Measurements from ENCODE around the gene FOXK1.

FOXK1 gene

GRCh38 chr7:4722960-4723630 lies 41.0 kb downstream of the FOXK1 start:
- DNase-seq (ENCODE audit: low spot score) = no peak

GRCh38 chr7:4724648-4725013 lies 42.5 kb downstream of the FOXK1 start:
- DNase-seq (ENCODE audit: low spot score) = no peak

- DNase-seq (ENCODE audit: low spot score) = no peak
Observed at GRCh38 chr7:4725014-4725849, 43.1 kb downstream of the FOXK1 start.

GRCh38 chr7:4725850-4726450 lies 43.9 kb downstream of the FOXK1 start:
- no peak for DNase-seq (ENCODE audit: low spot score)

- no peak for DNase-seq (ENCODE audit: low spot score)
Observed at GRCh38 chr7:4726566-4726965, 44.5 kb downstream of the FOXK1 start.

GRCh38 chr7:4727914-4728705 lies 46.0 kb downstream of the FOXK1 start:
- DNase-seq (ENCODE audit: low spot score) = no peak

GRCh38 chr7:4729266-4729665 lies 47.2 kb downstream of the FOXK1 start:
- no peak for DNase-seq (ENCODE audit: low spot score)

- DNase-seq (ENCODE audit: low spot score) = no peak
Observed at GRCh38 chr7:4730276-4730675, 48.2 kb downstream of the FOXK1 start.

GRCh38 chr7:4730971-4731370 lies 48.9 kb downstream of the FOXK1 start:
- DNase-seq (ENCODE audit: low spot score) = no peak

GRCh38 chr7:4731803-4732202 lies 49.7 kb downstream of the FOXK1 start:
- DNase-seq (ENCODE audit: low spot score) = no peak

- no peak for DNase-seq (ENCODE audit: low spot score)
Observed at GRCh38 chr7:4733936-4734528, 51.9 kb downstream of the FOXK1 start.

GRCh38 chr7:4734587-4735345 lies 52.7 kb downstream of the FOXK1 start:
- DNase-seq (ENCODE audit: low spot score) = no peak

- DNase-seq (ENCODE audit: low spot score) = no peak
Observed at GRCh38 chr7:4737300-4737699, 55.2 kb downstream of the FOXK1 start.

- DNase-seq (ENCODE audit: low spot score) = peak; percentile 40
Observed at GRCh38 chr7:4738711-4739527, 56.8 kb downstream of the FOXK1 start.

- DNase-seq (ENCODE audit: low spot score) = no peak
Observed at GRCh38 chr7:4739528-4739992, 57.5 kb downstream of the FOXK1 start.

GRCh38 chr7:4740796-4741195 lies 58.7 kb downstream of the FOXK1 start:
- DNase-seq (ENCODE audit: low spot score) = no peak

- DNase-seq (ENCODE audit: low spot score) = no peak
Observed at GRCh38 chr7:4742051-4742573, 60.0 kb downstream of the FOXK1 start.

GRCh38 chr7:4742852-4743251 lies 60.8 kb downstream of the FOXK1 start:
- DNase-seq (ENCODE audit: low spot score) = no peak

- peak; percentile 97 for DNase-seq (ENCODE audit: low spot score)
Observed at GRCh38 chr7:4744391-4745264, 62.5 kb downstream of the FOXK1 start.

All from hematopoietic multipotent progenitor cell treated with erythropoietin and hydrocortisone succinate and interleukin-3 and kit ligand, for 17 days (in vitro differentiated cells).